ENCODE results near the gene CUTC.
"Not testable (repeated sequence)": the region's sequence is repeated elsewhere in the genome, so short reads cannot be mapped to it uniquely, and the experiment has no call there.

Gene CUTC

GRCh38 chr10:99742254-99742653 lies 10.2 kb downstream of the CUTC start:
- H3K4me3 ChIP-seq (ENCODE audit: low read length), result no peak overlapping the region
- DNase-seq (ENCODE audit: low read depth), result peak; percentile 45
- TF ChIP-seq CTCF (conservative IDR thresholded peaks at IDR 0.05; ENCODE audit: low read length), result no peak

- peak; percentile 42 for DNase-seq (ENCODE audit: low read depth)
- TF ChIP-seq CTCF (conservative IDR thresholded peaks at IDR 0.05; ENCODE audit: low read length), result no peak
- H3K4me3 ChIP-seq (ENCODE audit: low read length), result no peak overlapping the region
These were observed 10.7 kb downstream of the CUTC start for GRCh38 chr10:99742701-99743100.

GRCh38 chr10:99743841-99744240 lies 11.8 kb downstream of the CUTC start:
- no peak for TF ChIP-seq CTCF (conservative IDR thresholded peaks at IDR 0.05; ENCODE audit: low read length)
- no peak overlapping the region for H3K4me3 ChIP-seq (ENCODE audit: low read length)
- no peak for DNase-seq (ENCODE audit: low read depth)

GRCh38 chr10:99746166-99746565 lies 14.1 kb downstream of the CUTC start:
- not testable (repeated sequence) for H3K4me3 ChIP-seq (ENCODE audit: low read length); DNase-seq (ENCODE audit: low read depth)

- no peak overlapping the region for H3K4me3 ChIP-seq (ENCODE audit: low read length)
- no peak for DNase-seq (ENCODE audit: low read depth)
- TF ChIP-seq CTCF (conservative IDR thresholded peaks at IDR 0.05; ENCODE audit: low read length), result no peak
These were observed 16.9 kb downstream of the CUTC start for GRCh38 chr10:99748823-99749451.

GRCh38 chr10:99750641-99751040 lies 18.6 kb downstream of the CUTC start:
- no peak for DNase-seq (ENCODE audit: low read depth)
- no peak overlapping the region for H3K4me3 ChIP-seq (ENCODE audit: low read length)
- no peak for TF ChIP-seq CTCF (conservative IDR thresholded peaks at IDR 0.05; ENCODE audit: low read length)

GRCh38 chr10:99754670-99755069 lies 22.6 kb downstream of the CUTC start:
- no peak for DNase-seq (ENCODE audit: low read depth)
- H3K4me3 ChIP-seq (ENCODE audit: low read length), result no peak overlapping the region
- TF ChIP-seq CTCF (conservative IDR thresholded peaks at IDR 0.05; ENCODE audit: low read length), result no peak

- H3K4me3 ChIP-seq (ENCODE audit: low read length), result no peak overlapping the region
- no peak for TF ChIP-seq CTCF (conservative IDR thresholded peaks at IDR 0.05; ENCODE audit: low read length)
- DNase-seq (ENCODE audit: low read depth), result no peak
These were observed 24.1 kb downstream of the CUTC start for GRCh38 chr10:99756159-99756558.
